HEK293T (cell line): ENCODE measurements around the gene KIF26B.

Source experiments
- CTCF ChIA-PET: fragments of 350-600 bp; formaldehyde crosslinking; extraction: SDS; loops from one replicate; lab custom pipeline; 2021; ENCODE audit warnings: antibody characterized with exemption, inconsistent platforms; lab: Yijun Ruan, JAX
- POLR2A ChIA-PET: fragments of 350-600 bp; formaldehyde crosslinking; extraction: SDS; loops from one replicate; lab custom pipeline; 2020; ENCODE audit warnings: antibody characterized with exemption, inconsistent platforms; lab: Yijun Ruan, JAX
- DNase-seq: peaks from one replicate; pipeline ENCODE4 v3.0.0; 2012; ENCODE audit warnings: mixed read lengths; ENCODE audit errors: extremely low spot score
- ARNT ChIP-seq: fragments of 450-650 bp; IDR thresholded peaks from 2 replicates; pipeline ENCODE4 v1.6.1; 2017; ENCODE audit warnings: mild to moderate bottlenecking
- BHLHE40 ChIP-seq: fragments of 450-650 bp; IDR thresholded peaks from 2 replicates; pipeline ENCODE4 v1.6.1; 2016; ENCODE audit warnings: mild to moderate bottlenecking, moderate library complexity, borderline replicate concordance
- CTBP1 ChIP-seq: fragments of 450-650 bp; IDR thresholded peaks from 2 replicates; pipeline ENCODE4 v1.6.1; 2016; ENCODE audit warnings: borderline replicate concordance
- ELF4 ChIP-seq: fragments of 450-650 bp; IDR thresholded peaks from 2 replicates; pipeline ENCODE4 v1.6.1; 2017; ENCODE audit warnings: antibody characterized with exemption
- FOXA1 ChIP-seq: fragments of 450-650 bp; IDR thresholded peaks from 2 replicates; pipeline ENCODE4 v1.6.1; 2016; ENCODE audit warnings: mild to moderate bottlenecking
- FOXK2 ChIP-seq: fragments of 450-650 bp; IDR thresholded peaks from 2 replicates; pipeline ENCODE4 v1.6.1; 2016; ENCODE audit warnings: mild to moderate bottlenecking
- FOXM1 ChIP-seq: fragments of 450-650 bp; IDR thresholded peaks from 2 replicates; pipeline ENCODE4 v1.6.1; 2017; ENCODE audit warnings: mild to moderate bottlenecking, borderline replicate concordance
- HDGF ChIP-seq: fragments of 450-650 bp; IDR thresholded peaks from 2 replicates; pipeline ENCODE4 v1.6.1; 2017; ENCODE audit warnings: antibody characterized with exemption, borderline replicate concordance
- L3MBTL2 ChIP-seq: fragments of 450-650 bp; conservative IDR thresholded peaks from 2 replicates; pipeline ENCODE4 v1.6.1; 2016; ENCODE audit warnings: mild to moderate bottlenecking
- LEF1 ChIP-seq: fragments of 450-650 bp; IDR thresholded peaks from 2 replicates; pipeline ENCODE4 v1.6.1; 2017; ENCODE audit warnings: mild to moderate bottlenecking, borderline replicate concordance
- NFRKB ChIP-seq: fragments of 450-650 bp; IDR thresholded peaks from 2 replicates; pipeline ENCODE4 v1.6.1; 2016; ENCODE audit warnings: mild to moderate bottlenecking, moderate library complexity
- PKNOX1 ChIP-seq: fragments of 450-650 bp; IDR thresholded peaks from 2 replicates; pipeline ENCODE4 v1.6.1; 2016
- SP1 ChIP-seq: fragments of 450-650 bp; IDR thresholded peaks from 2 replicates; pipeline ENCODE4 v1.6.1; 2017
- SUZ12 ChIP-seq: fragments of 450-650 bp; IDR thresholded peaks from 2 replicates; pipeline ENCODE4 v1.6.1; 2016; ENCODE audit warnings: mild to moderate bottlenecking
- TARDBP ChIP-seq: fragments of 450-650 bp; IDR thresholded peaks from 2 replicates; pipeline ENCODE4 v1.6.1; 2016
- ZNF384 ChIP-seq: fragments of 450-650 bp; IDR thresholded peaks from 2 replicates; pipeline ENCODE4 v1.6.1; 2016

Gene KIF26B

GRCh38 chr1:245246433-245246832 is 91.6 kb downstream of the KIF26B start:
- POLR2A ChIA-PET = no interaction called here
- no peak for DNase-seq
- CTCF ChIA-PET = interaction anchor here (0.6 kb wide), 1 partner anchor 1478 kb away, joined by 3 read pairs; the partner anchor contains the start of gene SCCPDH
- TF ChIP-seq BHLHE40 (no peak), SUZ12 (no peak), FOXM1 (no peak), ARNT (no peak), HDGF (no peak), SP1 (no peak), ZNF384 (no peak), PKNOX1 (no peak), FOXA1 (no peak), FOXK2 (no peak), L3MBTL2 (no peak), TARDBP (no peak), ELF4 (no peak), NFRKB (no peak), CTBP1 (no peak), LEF1 (no peak)

GRCh38 chr1:245247356-245247755 is 92.6 kb downstream of the KIF26B start:
- POLR2A ChIA-PET = no interaction called here
- no peak for DNase-seq
- CTCF ChIA-PET = no interaction called here
- no peak for TF ChIP-seq SP1
- no peak for TF ChIP-seq HDGF
- no peak for TF ChIP-seq ARNT

GRCh38 chr1:245247801-245248200 is 93.0 kb downstream of the KIF26B start:
- DNase-seq = no peak
- CTCF ChIA-PET = no interaction called here
- POLR2A ChIA-PET = no interaction called here
- TF ChIP-seq ARNT = no peak
- TF ChIP-seq FOXK2 = no peak
- no peak for TF ChIP-seq HDGF
- TF ChIP-seq ELF4 = no peak
- no peak for TF ChIP-seq FOXM1
- TF ChIP-seq FOXA1 = no peak
- no peak for TF ChIP-seq ZNF384
- no peak for TF ChIP-seq SP1
- TF ChIP-seq L3MBTL2 = no peak
- no peak for TF ChIP-seq NFRKB
- TF ChIP-seq SUZ12 = no peak
- no peak for TF ChIP-seq BHLHE40
- TF ChIP-seq PKNOX1 = no peak
- no peak for TF ChIP-seq TARDBP

- CTCF ChIA-PET = no interaction called here
- POLR2A ChIA-PET = no interaction called here
- DNase-seq = peak; percentile 36
Measured at GRCh38 chr1:245248231-245248731, 93.5 kb downstream of the KIF26B start.

GRCh38 chr1:245255783-245256182 is 101.0 kb downstream of the KIF26B start:
- ChIA-PET POLR2A (no interaction called here), CTCF (no interaction called here)
- no peak for DNase-seq
- TF ChIP-seq ARNT (no peak), CTBP1 (no peak), SUZ12 (no peak), FOXK2 (no peak), FOXM1 (no peak), L3MBTL2 (no peak), PKNOX1 (no peak), NFRKB (no peak), ELF4 (no peak), HDGF (no peak), FOXA1 (no peak), ZNF384 (no peak), TARDBP (no peak), SP1 (no peak), BHLHE40 (no peak), LEF1 (no peak)

More at GRCh38 chr1:245248231-245248731, 93.5 kb downstream of the KIF26B start:
- TF ChIP-seq ZNF384 (no peak), PKNOX1 (peak; percentile 86), HDGF (no peak), L3MBTL2 (peak; percentile 92), CTBP1 (peak; percentile 44; the same call in 1 of the 2 replicates), ARNT (peak; percentile 79)

- no peak for DNase-seq
- TF ChIP-seq ELF4 = no peak
- no peak for TF ChIP-seq ZNF384
- TF ChIP-seq BHLHE40 = no peak
- no peak for TF ChIP-seq L3MBTL2
- TF ChIP-seq FOXA1 = no peak
- no peak for TF ChIP-seq FOXK2
- TF ChIP-seq CTBP1 = no peak
- TF ChIP-seq PKNOX1 = no peak
- no peak for TF ChIP-seq FOXM1
- TF ChIP-seq SP1 = no peak
- TF ChIP-seq ARNT = no peak
- no peak for TF ChIP-seq HDGF
- TF ChIP-seq LEF1 = no peak
- TF ChIP-seq SUZ12 = no peak
- TF ChIP-seq NFRKB = no peak
- TF ChIP-seq TARDBP = no peak
- ChIA-PET CTCF (no interaction called here), POLR2A (no interaction called here)
Measured at GRCh38 chr1:245256528-245256927, 101.7 kb downstream of the KIF26B start.
